ENCODE measurements around the gene BCL2A1.

BCL2A1 gene

GRCh38 chr15:79952329-79952728 is 18.7 kb downstream of the BCL2A1 start:
- DNase-seq (ENCODE audit: low read depth, low spot score), result no peak
- no peak for TF ChIP-seq CTCF (IDR thresholded peaks at IDR 0.05; ENCODE audit: low read depth, low read length)
- no peak overlapping the region for H3K4me3 ChIP-seq (ENCODE audit: low read depth, low read length)
- in situ Hi-C loops (cut with HindIII; ENCODE audit: low sequenced_read_pairs), result no loop called here

GRCh38 chr15:79950247-79950646 is 20.7 kb downstream of the BCL2A1 start:
- TF ChIP-seq CTCF (IDR thresholded peaks at IDR 0.05; ENCODE audit: low read depth, low read length), result no peak
- H3K4me3 ChIP-seq (ENCODE audit: low read depth, low read length), result no peak overlapping the region
- in situ Hi-C loops (cut with HindIII; ENCODE audit: low sequenced_read_pairs), result no loop called here
- DNase-seq (ENCODE audit: low read depth, low spot score), result no peak

GRCh38 chr15:79948761-79949160 is 22.2 kb downstream of the BCL2A1 start:
- no peak for TF ChIP-seq CTCF (IDR thresholded peaks at IDR 0.05; ENCODE audit: low read depth, low read length)
- DNase-seq (ENCODE audit: low read depth, low spot score), result no peak
- no peak overlapping the region for H3K4me3 ChIP-seq (ENCODE audit: low read depth, low read length)
- in situ Hi-C loops (cut with HindIII; ENCODE audit: low sequenced_read_pairs), result no loop called here

GRCh38 chr15:79948095-79948695 is 22.8 kb downstream of the BCL2A1 start:
- DNase-seq (ENCODE audit: low read depth, low spot score), result no peak
- in situ Hi-C loops (cut with HindIII; ENCODE audit: low sequenced_read_pairs), result no loop called here
- TF ChIP-seq CTCF (IDR thresholded peaks at IDR 0.05; ENCODE audit: low read depth, low read length), result no peak
- H3K4me3 ChIP-seq (ENCODE audit: low read depth, low read length), result no peak overlapping the region

GRCh38 chr15:79947009-79947408 is 24.0 kb downstream of the BCL2A1 start:
- TF ChIP-seq CTCF (IDR thresholded peaks at IDR 0.05; ENCODE audit: low read depth, low read length), result no peak
- H3K4me3 ChIP-seq (ENCODE audit: low read depth, low read length), result no peak overlapping the region
- DNase-seq (ENCODE audit: low read depth, low spot score), result no peak
- in situ Hi-C loops (cut with HindIII; ENCODE audit: low sequenced_read_pairs), result no loop called here

GRCh38 chr15:79944622-79945021 is 26.4 kb downstream of the BCL2A1 start:
- in situ Hi-C loops (cut with HindIII; ENCODE audit: low sequenced_read_pairs), result no loop called here
- DNase-seq (ENCODE audit: low read depth, low spot score), result no peak

More at GRCh38 chr15:79944622-79945021, 26.4 kb downstream of the BCL2A1 start:
- no peak overlapping the region for H3K4me3 ChIP-seq (ENCODE audit: low read depth, low read length)
- no peak for TF ChIP-seq CTCF (IDR thresholded peaks at IDR 0.05; ENCODE audit: low read depth, low read length)
